GM15510 (cell line): Measurements from ENCODE around the gene MTG2.

ENCODE experiments used
- POLR2A ChIP-seq: IDR thresholded peaks from 3 replicates; pipeline ENCODE4 v1.6.1; 2011; ENCODE audit warnings: borderline replicate concordance; ENCODE audit not compliant: insufficient read length; ENCODE audit errors: extremely low read depth

Gene MTG2

GRCh38 chr20:62210496-62210855, 27.6 kb downstream of the MTG2 start:
- TF ChIP-seq POLR2A = no peak

GRCh38 chr20:62211216-62211615, 28.4 kb downstream of the MTG2 start:
- no peak for TF ChIP-seq POLR2A

- no peak for TF ChIP-seq POLR2A
Observed at GRCh38 chr20:62211769-62212288, 29.0 kb downstream of the MTG2 start.

GRCh38 chr20:62212299-62212698, 29.5 kb downstream of the MTG2 start:
- no peak for TF ChIP-seq POLR2A

GRCh38 chr20:62214067-62214466, 31.2 kb downstream of the MTG2 start:
- no peak for TF ChIP-seq POLR2A

GRCh38 chr20:62215020-62215990, 32.5 kb downstream of the MTG2 start:
- no peak for TF ChIP-seq POLR2A

- no peak for TF ChIP-seq POLR2A
Observed at GRCh38 chr20:62215991-62216635, 33.3 kb downstream of the MTG2 start.

GRCh38 chr20:62216636-62217566, 34.1 kb downstream of the MTG2 start:
- TF ChIP-seq POLR2A = no peak

- TF ChIP-seq POLR2A = no peak
Observed at GRCh38 chr20:62217913-62218773, 35.3 kb downstream of the MTG2 start.

GRCh38 chr20:62219101-62219991, 36.5 kb downstream of the MTG2 start:
- no peak for TF ChIP-seq POLR2A

GRCh38 chr20:62219992-62220665, 37.3 kb downstream of the MTG2 start, which contains the start of gene HRH3:
Gene HRH3, minus strand, starts transcription at chr20:62220278. Its CDS starts 308 bp downstream, at chr20:62219970.
- TF ChIP-seq POLR2A = no peak
